DOHH2 (cell line): Measurements from ENCODE around the gene AIG1.

Experiments used
- EZH2phosphoT487 ChIP-seq: fragments of 200-600 bp; sonication (generic); IDR thresholded peaks from 2 replicates; pipeline ENCODE4 v1.6.1; 2017; ENCODE audit warnings: borderline replicate concordance, mild to moderate bottlenecking, antibody characterized with exemption, low read length, moderate library complexity, mixed read lengths
- TF ChIP-seq, protein P1 (sequence below): fragments of 200-600 bp; sonication (generic); IDR thresholded peaks from one replicate; pipeline ENCODE4 v1.5.1; 2014; ENCODE audit warnings: antibody characterized with exemption, mild to moderate bottlenecking, low read depth, low read length; ENCODE audit not compliant: poor library complexity, severe bottlenecking

DNA sequence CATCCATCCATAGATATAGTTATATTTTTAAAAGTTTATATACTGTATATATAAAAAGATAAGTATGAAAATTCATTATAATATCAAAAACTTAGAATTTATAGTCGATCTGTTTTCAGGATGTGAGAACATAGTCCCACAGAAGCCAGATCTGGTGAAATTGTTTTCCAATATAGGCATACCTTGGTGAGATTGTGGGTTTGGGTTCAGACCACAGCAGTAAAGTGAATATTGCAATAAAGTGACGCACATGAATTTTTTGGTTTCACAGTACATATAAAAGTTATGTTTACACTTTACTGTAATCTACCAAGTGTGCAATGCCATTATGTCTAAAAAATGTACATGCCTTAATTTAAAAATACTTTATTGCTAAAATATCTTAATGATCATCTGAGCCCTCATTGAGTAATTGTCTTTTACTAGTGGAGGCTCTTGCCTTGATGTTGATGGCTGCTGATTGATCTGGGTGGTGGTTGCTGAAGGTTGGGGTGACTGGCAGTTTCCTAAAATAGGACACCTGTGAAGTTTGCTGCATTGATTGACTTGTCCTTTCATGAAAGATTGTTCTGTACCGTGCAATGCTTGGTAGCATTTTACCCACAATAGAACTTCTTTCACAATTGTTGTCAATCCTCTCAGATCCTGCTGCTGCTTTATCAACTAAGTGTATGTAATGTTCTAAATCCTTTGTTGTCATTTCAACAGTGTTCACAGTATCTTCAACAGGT, 29.8 kb downstream of the AIG1 start:
- TF ChIP-seq, protein P1, sequence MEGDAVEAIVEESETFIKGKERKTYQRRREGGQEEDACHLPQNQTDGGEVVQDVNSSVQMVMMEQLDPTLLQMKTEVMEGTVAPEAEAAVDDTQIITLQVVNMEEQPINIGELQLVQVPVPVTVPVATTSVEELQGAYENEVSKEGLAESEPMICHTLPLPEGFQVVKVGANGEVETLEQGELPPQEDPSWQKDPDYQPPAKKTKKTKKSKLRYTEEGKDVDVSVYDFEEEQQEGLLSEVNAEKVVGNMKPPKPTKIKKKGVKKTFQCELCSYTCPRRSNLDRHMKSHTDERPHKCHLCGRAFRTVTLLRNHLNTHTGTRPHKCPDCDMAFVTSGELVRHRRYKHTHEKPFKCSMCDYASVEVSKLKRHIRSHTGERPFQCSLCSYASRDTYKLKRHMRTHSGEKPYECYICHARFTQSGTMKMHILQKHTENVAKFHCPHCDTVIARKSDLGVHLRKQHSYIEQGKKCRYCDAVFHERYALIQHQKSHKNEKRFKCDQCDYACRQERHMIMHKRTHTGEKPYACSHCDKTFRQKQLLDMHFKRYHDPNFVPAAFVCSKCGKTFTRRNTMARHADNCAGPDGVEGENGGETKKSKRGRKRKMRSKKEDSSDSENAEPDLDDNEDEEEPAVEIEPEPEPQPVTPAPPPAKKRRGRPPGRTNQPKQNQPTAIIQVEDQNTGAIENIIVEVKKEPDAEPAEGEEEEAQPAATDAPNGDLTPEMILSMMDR, result no peak
- no peak for TF ChIP-seq EZH2phosphoT487
